Vagina (tissue), 2 donors: ENCODE data around the gene PCNX2. TPM values are rescaled to one million over a fixed set of nuclear protein-coding genes. Genes with fewer than 3 reads are reported as not detected.

ENCODE experiments used
- DNase-seq, 2 donors: peaks; one replicate each; pipeline ENCODE4 v3.0.0-alpha.2; 2017; ENCODE audit errors: extremely low spot score in 2 of 2
- H3K27ac ChIP-seq: fragments of 200-600 bp; sonication (generic); one replicate; pipeline ENCODE4 v1.5.1; 2019
- H3K27me3 ChIP-seq: fragments of 200-600 bp; sonication (generic); one replicate; pipeline ENCODE4 v1.5.1; 2019
- H3K36me3 ChIP-seq, 2 donors: fragments of 200-600 bp; sonication (generic); one replicate each; pipeline ENCODE4 v1.5.1; 2017 to 2019
- H3K4me1 ChIP-seq: fragments of 200-600 bp; sonication (generic); one replicate; pipeline ENCODE4 v1.5.1; 2019
- H3K4me3 ChIP-seq, 2 donors: fragments of 200-600 bp; sonication (generic); 1 replicate in 1 of 2; 2 replicates in 1 of 2; pipeline ENCODE4 v1.5.1; 2016 to 2019
- H3K9me3 ChIP-seq: fragments of 200-600 bp; sonication (generic); one replicate; pipeline ENCODE4 v1.5.1; 2019
- CTCF ChIP-seq, 3 experiments: fragments of 450-650 bp in 2 of 3; fragments of 200-600 bp in 1 of 3; sonication (generic) in 1 of 3; IDR thresholded peaks; one replicate each; pipeline ENCODE4 v1.5.1; 2017 to 2019; ENCODE audit warnings: antibody characterized with exemption in 3 of 3, mild to moderate bottlenecking in 2 of 3, moderate library complexity in 2 of 3
- POLR2A ChIP-seq, 2 donors: fragments of 450-650 bp; IDR thresholded peaks; one replicate each; pipeline ENCODE4 v1.6.1; 2017; ENCODE audit warnings: antibody characterized with exemption in 2 of 2, mild to moderate bottlenecking in 2 of 2, moderate library complexity in 2 of 2
- POLR2AphosphoS5 ChIP-seq, 2 donors: sonication (generic); formaldehyde crosslinking; IDR thresholded peaks; one replicate each; pipeline ENCODE4 v1.9.0; 2017; ENCODE audit warnings: antibody characterized with exemption in 2 of 2, mild to moderate bottlenecking in 2 of 2, low read depth in 1 of 2; ENCODE audit not compliant: insufficient read depth in 1 of 2
- intact Hi-C: fragments of 100-400 bp; cut with DNase I; formaldehyde crosslinking; loops from one replicate; pipeline ENCODE4 v1.15.1; 2023
- total RNA-seq: library from RNA; depleted of rRNA; stranded (reverse); fragments of >200 nt; gene quantifications from one replicate; pipeline ENCODE4 v1.2.3, GENCODE V29; 2016

PCNX2 gene
- total RNA-seq, 1 donor from 2014 or later = 29.2 TPM

- Histone ChIP-seq H3K27me3 (no peaks in the 10 kb centered on the region), H3K36me3 (no peaks in the 10 kb centered on the region), H3K27ac (no peak overlapping the region), H3K4me3 (no peak overlapping the region), H3K9me3 (no peaks in the 10 kb centered on the region), H3K4me1 (no peaks in the 10 kb centered on the region)
- no peak for TF ChIP-seq POLR2A (IDR thresholded peaks at IDR 0.05)
- TF ChIP-seq POLR2AphosphoS5 (IDR thresholded peaks at IDR 0.05; ENCODE audit: insufficient read depth in 1 of 2, low read depth in 1 of 2) = no peak
- TF ChIP-seq CTCF (IDR thresholded peaks at IDR 0.05) = no peak
- DNase-seq = no peak
- intact Hi-C loops = no loop called here
Measured at GRCh38 chr1:233012021-233012420, 283.5 kb downstream of the PCNX2 start.

- intact Hi-C loops = no loop called here
- no peak overlapping the region for H3K27ac ChIP-seq
- H3K4me3 ChIP-seq = no peak overlapping the region
- TF ChIP-seq POLR2A (IDR thresholded peaks at IDR 0.05) (no peak), POLR2AphosphoS5 (IDR thresholded peaks at IDR 0.05; ENCODE audit: insufficient read depth in 1 of 2, low read depth in 1 of 2) (no peak), CTCF (IDR thresholded peaks at IDR 0.05) (no peak)
- DNase-seq = no peak
- no peaks in the 10 kb centered on the region for H3K36me3 ChIP-seq
- no peaks in the 10 kb centered on the region for H3K27me3 ChIP-seq
- no peaks in the 10 kb centered on the region for H3K4me1 ChIP-seq
- no peaks in the 10 kb centered on the region for H3K9me3 ChIP-seq
Measured at GRCh38 chr1:233010146-233010545, 285.4 kb downstream of the PCNX2 start.

- H3K27me3 ChIP-seq = no peaks in the 10 kb centered on the region
- intact Hi-C loops = no loop called here
- no peaks in the 10 kb centered on the region for H3K4me1 ChIP-seq
- no peak overlapping the region for H3K4me3 ChIP-seq
- no peaks in the 10 kb centered on the region for H3K9me3 ChIP-seq
- H3K27ac ChIP-seq = no peak overlapping the region
- DNase-seq = no peak
- no peak for TF ChIP-seq POLR2AphosphoS5 (IDR thresholded peaks at IDR 0.05; ENCODE audit: insufficient read depth in 1 of 2, low read depth in 1 of 2)
- TF ChIP-seq POLR2A (IDR thresholded peaks at IDR 0.05) = no peak
- TF ChIP-seq CTCF (IDR thresholded peaks at IDR 0.05) = no peak
- no peaks in the 10 kb centered on the region for H3K36me3 ChIP-seq
Measured at GRCh38 chr1:233006541-233006973, 289.0 kb downstream of the PCNX2 start.

GRCh38 chr1:233006108-233006507, 289.4 kb downstream of the PCNX2 start:
- H3K9me3 ChIP-seq = no peaks in the 10 kb centered on the region
- H3K4me3 ChIP-seq = no peak overlapping the region
- no peak overlapping the region for H3K27ac ChIP-seq
- H3K36me3 ChIP-seq = no peaks in the 10 kb centered on the region
- no peak for TF ChIP-seq CTCF (IDR thresholded peaks at IDR 0.05)
- no peak for TF ChIP-seq POLR2AphosphoS5 (IDR thresholded peaks at IDR 0.05; ENCODE audit: insufficient read depth in 1 of 2, low read depth in 1 of 2)
- TF ChIP-seq POLR2A (IDR thresholded peaks at IDR 0.05) = no peak
- no peaks in the 10 kb centered on the region for H3K4me1 ChIP-seq
- DNase-seq = no peak
- intact Hi-C loops = no loop called here
- H3K27me3 ChIP-seq = no peaks in the 10 kb centered on the region

GRCh38 chr1:233005703-233006102, 289.8 kb downstream of the PCNX2 start:
- Histone ChIP-seq H3K4me3 (no peak overlapping the region), H3K4me1 (no peaks in the 10 kb centered on the region), H3K27ac (no peak overlapping the region), H3K36me3 (no peaks in the 10 kb centered on the region), H3K27me3 (no peaks in the 10 kb centered on the region), H3K9me3 (no peaks in the 10 kb centered on the region)
- DNase-seq = no peak
- no peak for TF ChIP-seq CTCF (IDR thresholded peaks at IDR 0.05)
- TF ChIP-seq POLR2A (IDR thresholded peaks at IDR 0.05) = no peak
- no peak for TF ChIP-seq POLR2AphosphoS5 (IDR thresholded peaks at IDR 0.05; ENCODE audit: insufficient read depth in 1 of 2, low read depth in 1 of 2)
- intact Hi-C loops = no loop called here
